HT1080 (cell line): Measurements from ENCODE around the gene SARDH. TPM values are rescaled to one million over a fixed set of nuclear protein-coding genes. Genes with fewer than 3 reads are reported as not detected.
"Not testable (repeated sequence)": the region's sequence is repeated elsewhere in the genome, so short reads cannot be mapped to it uniquely, and the experiment has no call there.

Source experiments
- DNase-seq: peaks from one replicate; pipeline ENCODE4 v3.0.0-alpha.2; 2015; ENCODE audit warnings: low read depth
- total RNA-seq: library from RNA; depleted of rRNA; stranded (reverse); fragments of >200 nt; shearing (Covaris generic); gene quantifications from 2 replicates; pipeline ENCODE4 v1.2.3, GENCODE V29; 2014

The SARDH gene
- total RNA-seq, 1 experiment from 2014 or later: 0.05 TPM

DNA sequence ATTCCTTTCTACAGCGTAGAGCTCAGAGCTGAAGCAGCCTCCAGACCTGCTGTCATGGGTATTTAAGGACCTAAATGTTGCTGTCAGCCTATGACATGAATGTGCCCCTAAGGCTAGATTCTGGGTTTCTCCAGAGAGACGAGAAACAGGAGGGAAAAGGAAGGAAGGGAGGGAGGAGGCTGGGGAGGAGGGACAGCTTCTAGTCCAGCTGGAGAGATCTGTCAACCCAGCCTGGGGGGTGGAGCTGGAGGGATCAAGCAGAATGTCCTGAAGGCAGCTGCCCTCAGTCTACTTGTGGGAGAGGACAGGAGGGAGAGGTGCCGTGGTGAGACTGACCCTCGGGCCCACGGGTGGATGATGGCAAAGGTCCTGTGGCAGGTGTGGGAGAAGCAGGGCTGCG lies 103.1 kb downstream of the SARDH start:
- no peak for DNase-seq

- DNase-seq: no peak
Measured at GRCh38 chr9:133634081-133634691, 104.0 kb downstream of the SARDH start.

GRCh38 chr9:133633681-133634080 lies 104.5 kb downstream of the SARDH start:
- DNase-seq: no peak

- DNase-seq: no peak
Measured at GRCh38 chr9:133632806-133633680, 105.1 kb downstream of the SARDH start.

- no peak for DNase-seq
Measured at GRCh38 chr9:133631111-133631510, 107.0 kb downstream of the SARDH start.

- no peak for DNase-seq
Measured at GRCh38 chr9:133629221-133630110, 108.7 kb downstream of the SARDH start.

- DNase-seq: no peak
Measured at GRCh38 chr9:133628766-133629165, 109.4 kb downstream of the SARDH start.

GRCh38 chr9:133627341-133627740 lies 110.8 kb downstream of the SARDH start:
- DNase-seq: no peak

- DNase-seq: not testable (repeated sequence)
Measured at GRCh38 chr9:133626008-133626407, 112.1 kb downstream of the SARDH start.

- DNase-seq: no peak
Measured at GRCh38 chr9:133622555-133622954, 115.6 kb downstream of the SARDH start.

DNA sequence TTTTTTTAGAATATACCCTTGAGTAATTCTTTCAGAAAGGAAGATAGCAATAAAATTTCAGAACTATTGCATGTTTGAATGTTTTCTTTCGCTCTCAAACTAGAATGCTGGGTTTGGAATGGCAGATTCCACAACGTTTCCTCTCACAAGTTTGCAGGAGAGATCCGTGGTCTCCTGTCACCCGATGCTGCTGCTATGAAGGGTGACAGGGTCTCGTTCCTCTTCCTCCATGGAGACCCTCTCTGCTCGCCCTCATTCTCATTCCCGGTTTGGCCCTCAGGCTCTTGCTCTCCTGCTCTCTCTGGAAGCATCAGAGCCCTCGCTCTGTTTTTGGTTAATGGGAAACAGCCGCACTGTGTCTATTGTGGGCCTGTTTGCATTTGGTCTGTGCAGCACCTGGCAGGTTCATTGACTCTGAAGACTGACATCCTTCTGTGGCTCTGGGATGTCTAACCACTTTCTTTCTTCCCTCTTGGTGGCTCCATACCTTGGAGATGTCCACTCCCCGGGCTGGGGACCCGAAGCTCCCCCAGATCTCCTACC lies 116.4 kb downstream of the SARDH start:
- no peak for DNase-seq

DNA sequence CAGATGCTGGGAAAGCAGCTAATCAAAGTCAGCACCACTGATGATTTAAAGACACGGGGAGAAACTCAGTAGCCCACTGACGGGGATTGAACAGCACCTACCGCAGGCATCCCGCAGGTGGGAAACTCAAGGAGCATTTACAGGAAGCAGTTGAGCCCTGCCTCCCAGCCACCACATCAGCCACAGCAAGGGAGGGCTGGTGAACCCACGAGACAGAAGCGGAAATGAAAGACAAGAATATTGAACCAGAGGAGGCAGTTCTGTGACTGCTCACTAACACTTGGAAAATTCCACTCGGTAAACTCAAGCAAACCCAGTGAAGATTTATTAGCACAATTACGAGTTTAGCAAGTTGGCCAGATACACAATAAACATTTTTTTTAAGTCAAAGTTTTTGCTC lies 118.4 kb downstream of the SARDH start:
- no peak for DNase-seq

DNA sequence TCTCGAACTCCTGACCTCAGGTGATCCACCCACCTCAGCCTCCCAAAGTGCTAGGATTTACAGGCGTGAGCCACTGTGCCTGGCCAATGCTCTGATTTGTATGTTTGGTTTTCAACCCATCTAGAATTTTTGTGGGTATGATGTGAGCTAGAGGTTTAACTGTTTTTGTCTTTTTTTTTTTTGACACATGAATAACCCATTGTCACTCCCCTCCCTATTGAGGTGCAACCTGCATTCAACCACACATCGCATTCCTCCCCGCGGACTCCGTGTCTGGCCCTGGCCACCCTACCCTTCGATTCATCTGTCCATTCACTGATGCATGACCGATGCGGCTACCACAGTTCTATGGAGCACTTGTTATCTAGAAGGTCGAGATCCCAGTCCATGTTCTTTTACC lies 119.4 kb downstream of the SARDH start:
- no peak for DNase-seq

DNA sequence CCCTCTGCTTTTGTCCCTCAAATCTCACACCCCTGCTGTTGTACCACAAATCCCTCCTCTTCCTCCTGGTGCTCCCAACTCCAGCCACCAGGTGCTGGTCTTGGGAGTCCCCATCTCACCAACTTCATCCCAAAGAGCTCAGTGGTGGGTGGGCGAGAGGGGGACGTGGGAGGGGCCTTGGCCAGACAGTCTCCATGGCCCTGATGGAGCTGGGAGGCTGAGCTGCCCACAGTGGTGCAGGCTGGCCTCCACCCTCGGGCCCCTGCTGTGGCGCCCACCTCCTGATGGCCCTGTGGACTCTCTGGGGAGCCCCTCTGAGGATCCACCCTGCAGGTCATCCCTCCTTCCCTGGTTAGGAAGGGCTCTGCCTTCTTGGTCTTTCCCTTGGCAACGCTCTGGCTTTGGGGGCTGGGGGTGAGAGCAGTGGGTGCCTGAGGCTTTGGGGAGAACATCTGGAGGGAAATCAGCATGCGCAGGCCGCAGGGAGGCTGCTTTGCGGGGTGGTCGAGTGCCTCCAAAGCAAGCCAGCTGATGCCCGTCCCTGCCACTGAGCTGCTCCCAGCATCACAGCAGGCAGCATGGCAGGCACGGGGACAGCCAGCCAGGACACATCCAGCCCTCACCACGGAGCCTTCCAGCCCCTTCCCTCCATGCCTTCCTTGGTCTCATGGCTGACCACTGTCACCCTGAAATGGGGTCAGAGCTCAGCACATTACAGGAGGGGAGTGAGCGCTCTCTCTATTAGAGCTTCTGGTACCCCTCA lies 121.3 kb downstream of the SARDH start:
- DNase-seq: no peak

GRCh38 chr9:133615606-133616188 lies 122.5 kb downstream of the SARDH start:
- no peak for DNase-seq

- no peak for DNase-seq
Measured at GRCh38 chr9:133615186-133615585, 123.0 kb downstream of the SARDH start.

DNA sequence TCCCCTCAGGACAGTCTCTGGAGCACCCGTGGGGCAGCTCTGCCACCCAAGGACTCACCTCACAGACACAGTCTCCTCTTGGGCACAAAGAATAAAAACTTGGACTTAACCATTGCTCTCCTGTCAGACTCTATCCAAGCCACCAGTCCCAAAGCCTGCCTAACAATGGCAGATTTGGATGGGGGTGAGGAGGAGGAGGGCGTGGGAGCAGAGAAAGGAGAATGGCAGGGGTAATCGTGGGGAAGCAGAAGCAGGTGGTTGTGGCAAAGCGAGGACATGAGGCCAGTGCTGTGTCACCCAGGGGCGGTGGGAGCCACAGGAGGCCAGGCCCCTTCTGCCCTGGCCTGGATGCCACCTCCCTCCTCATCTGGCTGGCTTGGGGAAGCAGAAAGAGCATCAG lies 123.5 kb downstream of the SARDH start:
- no peak for DNase-seq

DNA sequence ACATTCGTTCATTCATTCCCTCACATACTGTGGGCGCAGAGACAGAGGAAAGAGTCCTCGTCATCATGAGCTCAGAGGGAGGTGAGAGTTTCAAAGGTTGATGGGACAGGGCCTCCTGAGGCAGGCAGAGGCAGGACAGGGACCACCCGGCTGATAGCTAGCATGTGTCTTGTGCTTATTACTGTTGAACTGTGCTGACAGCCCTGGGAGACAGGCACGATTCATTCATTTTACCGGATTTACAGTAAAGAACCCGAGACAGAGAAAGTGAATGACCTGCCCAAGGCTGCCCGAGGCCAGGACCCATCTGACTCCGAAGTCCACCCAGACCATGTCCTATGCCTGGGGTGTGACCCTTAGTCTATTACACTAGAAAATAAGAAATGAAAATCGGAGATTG lies 124.1 kb downstream of the SARDH start:
- no peak for DNase-seq
